T47D (cell line): ENCODE results near the gene EDC4.
"Not testable (repeated sequence)": the region's sequence is repeated elsewhere in the genome, so short reads cannot be mapped to it uniquely, and the experiment has no call there.

Source experiments
- DNase-seq, 2 experiments: peaks; one replicate each; pipeline versions ENCODE4 v3.0.0 to v3.0.0-alpha.2; 2011 to 2012; ENCODE audit warnings: low read depth in 1 of 2, low spot score in 1 of 2
- JUND ChIP-seq: IDR thresholded peaks from 2 replicates; pipeline ENCODE4 v1.6.1; 2012; ENCODE audit warnings: low read depth
- in situ Hi-C: cut with HindIII; loops from 2 replicates; pipeline ENCODE4 v1.10.0; 2016; ENCODE audit warnings: low sequenced_read_pairs, low pct_unique_long_range_greater_than_20kb

Gene EDC4

GRCh38 chr16:67907397-67908180 lies 34.7 kb downstream of the EDC4 start:
- in situ Hi-C loops = no loop called here
- no peak for TF ChIP-seq JUND
- no peak for DNase-seq

- in situ Hi-C loops = no loop called here
- TF ChIP-seq JUND = no peak
- DNase-seq = no peak
Measured at GRCh38 chr16:67909056-67909742, 36.3 kb downstream of the EDC4 start.

GRCh38 chr16:67910158-67910557 lies 37.3 kb downstream of the EDC4 start:
- no peak for DNase-seq
- TF ChIP-seq JUND = no peak

GRCh38 chr16:67914758-67915495 lies 42.1 kb downstream of the EDC4 start:
- DNase-seq = no peak
- no peak for TF ChIP-seq JUND
- in situ Hi-C loops = no loop called here

More at GRCh38 chr16:67910158-67910557, 37.3 kb downstream of the EDC4 start:
- in situ Hi-C loops = no loop called here

GRCh38 chr16:67915496-67915769 lies 42.6 kb downstream of the EDC4 start:
- DNase-seq, in situ Hi-C loops: not testable (repeated sequence)

GRCh38 chr16:67915831-67916723 lies 43.2 kb downstream of the EDC4 start:
- no peak for TF ChIP-seq JUND
- no peak for DNase-seq
- in situ Hi-C loops = no loop called here

- DNase-seq = no peak
- TF ChIP-seq JUND = no peak
- in situ Hi-C loops = no loop called here
Measured at GRCh38 chr16:67917140-67917851, 44.4 kb downstream of the EDC4 start.

GRCh38 chr16:67917852-67918236 lies 45.0 kb downstream of the EDC4 start:
- no peak for TF ChIP-seq JUND
- in situ Hi-C loops = no loop called here
- no peak for DNase-seq

- no peak for DNase-seq
- no peak for TF ChIP-seq JUND
- in situ Hi-C loops = no loop called here
Measured at GRCh38 chr16:67919622-67920221, 46.9 kb downstream of the EDC4 start.

GRCh38 chr16:67922221-67922620 lies 49.4 kb downstream of the EDC4 start:
- no peak for TF ChIP-seq JUND
- in situ Hi-C loops = no loop called here
- DNase-seq = no peak

GRCh38 chr16:67922740-67923139 lies 49.9 kb downstream of the EDC4 start:
- in situ Hi-C loops = no loop called here

More at GRCh38 chr16:67922740-67923139, 49.9 kb downstream of the EDC4 start:
- DNase-seq = peak in 1 of 2 experiments; percentile 69
- TF ChIP-seq JUND = no peak
